Hindlimb muscle (tissue), 1 donor: ENCODE measurements around the gene EXO1. TPM values are rescaled to one million over a fixed set of nuclear protein-coding genes. Genes with fewer than 3 reads are reported as not detected.
A peak's percentile ranks its signal among the peaks of the same experiment; 100 is the strongest.

ENCODE experiments used
- DNase-seq: peaks from one replicate; pipeline ENCODE4 v3.0.0-alpha.2; 2013
- polyA plus RNA-seq: library from polyadenylated mRNA; unstranded; fragments of 120-200 nt; gene quantifications from one replicate; pipeline ENCODE4 v1.2.1, GENCODE V29; 2013; ENCODE audit not compliant: insufficient read length

EXO1 gene
- polyA plus RNA-seq, 1 donor: 7.0 TPM

DNA sequence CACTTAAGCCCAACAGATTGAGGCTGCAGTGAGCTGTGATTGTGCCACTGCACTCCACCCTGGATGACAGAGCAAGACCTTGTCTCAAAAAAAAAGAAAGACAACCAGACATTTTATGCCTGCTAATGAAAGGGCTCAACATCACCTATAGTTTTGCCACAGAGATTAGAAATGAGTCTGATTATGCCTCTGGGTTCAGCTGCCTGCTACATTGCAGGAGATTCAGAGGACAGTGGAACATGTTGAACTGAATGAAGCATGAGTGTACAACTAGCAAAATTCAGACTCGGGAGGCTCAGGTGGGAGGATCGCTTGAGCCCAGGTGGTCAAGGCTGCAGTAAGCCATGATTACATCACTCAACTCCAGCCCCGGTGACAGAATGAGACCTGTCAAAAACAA lies 46.0 kb downstream of the EXO1 start:
- DNase-seq: no peak

DNA sequence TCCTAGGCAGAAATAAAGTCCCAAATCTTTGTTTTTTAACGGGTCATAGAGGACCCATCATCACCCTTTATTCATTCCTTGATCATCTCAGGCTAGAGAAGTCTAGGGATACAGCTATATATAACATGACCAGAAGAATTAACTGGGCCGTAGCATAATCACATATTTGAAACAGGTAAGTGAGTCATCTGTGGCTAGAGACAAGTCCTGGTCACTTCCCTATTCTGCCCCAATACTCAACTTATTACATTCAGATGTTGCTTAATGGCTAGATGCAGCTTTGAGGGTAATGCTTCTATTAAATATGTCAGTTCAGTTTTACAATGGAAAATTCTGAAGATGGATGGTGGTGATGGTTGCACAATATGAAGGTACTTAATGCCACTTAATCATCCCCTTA lies 47.0 kb downstream of the EXO1 start:
- no peak for DNase-seq

DNA sequence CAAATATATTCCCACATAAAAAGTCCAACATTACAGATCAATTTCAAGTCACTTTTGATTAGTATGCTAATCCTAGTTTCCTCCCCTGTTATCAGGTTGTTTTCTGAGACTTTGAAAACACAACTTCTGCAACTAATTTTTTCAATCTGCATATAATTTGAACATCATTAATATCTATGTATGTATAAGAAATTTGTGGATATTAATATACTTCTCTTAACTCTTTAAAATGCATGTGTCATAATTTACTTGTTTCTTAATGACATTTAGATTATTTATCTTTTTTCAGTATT lies 48.6 kb downstream of the EXO1 start:
- DNase-seq: no peak

GRCh38 chr1:241899210-241899609 lies 51.2 kb downstream of the EXO1 start:
- DNase-seq: no peak

GRCh38 chr1:241900381-241900780 lies 52.4 kb downstream of the EXO1 start:
- DNase-seq: no peak

DNA sequence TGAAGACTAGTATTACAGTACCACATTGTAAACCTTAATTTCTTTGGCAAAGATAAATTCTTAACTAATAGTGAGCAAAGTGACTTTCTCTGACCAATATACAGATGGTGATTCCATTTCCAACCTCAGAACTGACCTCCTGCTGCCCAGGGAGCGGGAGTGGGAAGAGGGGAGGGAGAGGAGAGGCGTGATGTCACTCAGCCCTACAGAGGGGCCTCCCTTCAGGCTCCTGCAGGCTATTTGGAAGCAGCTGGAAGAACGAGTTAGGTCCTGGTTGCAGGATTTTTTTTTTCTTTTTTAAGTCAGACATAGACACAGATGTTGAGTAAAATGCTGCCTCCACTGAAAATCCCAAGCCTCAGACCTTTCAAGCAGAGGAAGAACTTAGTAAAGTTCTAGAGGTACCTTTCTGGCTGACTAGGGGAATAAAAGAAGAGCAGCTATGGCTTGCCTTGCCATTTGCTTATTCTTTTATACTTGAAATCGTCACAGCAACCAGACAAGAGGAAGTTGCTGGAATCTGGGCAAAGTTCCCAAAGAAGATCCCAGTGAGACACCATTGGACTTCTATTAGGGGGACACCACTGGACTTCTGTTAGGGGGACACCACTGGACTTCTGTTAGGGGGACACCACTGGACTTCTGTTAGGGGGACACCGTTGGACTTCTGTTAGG lies 54.5 kb downstream of the EXO1 start:
- DNase-seq: peak; percentile 68

DNA sequence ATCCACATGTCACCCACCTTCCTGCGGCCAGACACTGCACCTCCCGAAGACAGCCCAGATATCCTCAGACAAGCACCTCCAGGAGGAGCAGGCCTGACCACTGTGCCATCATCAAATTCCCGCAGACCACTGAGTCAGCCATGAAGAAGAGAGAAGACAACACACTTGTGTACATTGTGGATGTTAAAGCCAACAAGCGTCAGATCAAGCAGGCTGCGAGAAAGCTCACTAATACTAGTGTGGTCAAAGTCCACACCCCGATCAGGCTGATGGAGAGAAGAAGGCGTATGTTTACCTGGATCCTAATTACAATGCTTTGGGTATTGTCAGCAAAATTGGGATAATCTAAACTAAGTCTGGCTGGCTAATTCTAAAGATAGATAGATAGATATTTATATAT lies 68.2 kb downstream of the EXO1 start:
- no peak for DNase-seq

GRCh38 chr1:241917487-241917886 lies 69.5 kb downstream of the EXO1 start:
- DNase-seq: no peak

DNA sequence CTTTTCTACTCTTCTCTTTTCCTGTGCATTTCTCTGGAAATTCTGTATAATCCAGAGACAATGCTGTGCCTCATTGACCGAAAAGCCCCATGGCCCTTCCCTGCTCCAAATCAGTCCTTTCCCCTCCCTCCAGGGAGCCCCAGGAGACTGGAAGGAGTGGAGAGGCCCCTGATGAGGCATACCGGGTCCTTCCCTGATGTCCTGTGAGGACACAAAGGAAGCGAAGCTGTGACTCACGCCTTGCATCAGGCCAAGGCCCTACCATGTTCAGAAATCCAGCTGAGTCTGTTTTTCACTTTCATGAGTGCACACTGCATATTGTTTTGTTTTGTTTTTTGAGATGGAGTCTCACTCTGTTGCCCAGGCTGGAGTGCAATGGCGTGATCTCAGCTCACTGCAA lies 70.9 kb downstream of the EXO1 start:
- peak; percentile 20 for DNase-seq

GRCh38 chr1:241924080-241924808 lies 76.2 kb downstream of the EXO1 start:
- DNase-seq: no peak

- DNase-seq: no peak
Observed at GRCh38 chr1:241926141-241926540, 78.1 kb downstream of the EXO1 start.

- DNase-seq: no peak
Observed at GRCh38 chr1:241927321-241927720, 79.3 kb downstream of the EXO1 start.

GRCh38 chr1:241932845-241933244 lies 84.8 kb downstream of the EXO1 start:
- DNase-seq: no peak

GRCh38 chr1:241934201-241934848 lies 86.3 kb downstream of the EXO1 start:
- DNase-seq: peak; percentile 82

- DNase-seq: peak; percentile 42
Observed at GRCh38 chr1:241934866-241935265, 86.9 kb downstream of the EXO1 start.

Other genes starting within 250 kb of the EXO1 start
- 12.2 TPM for gene CHML, start 207.8 kb upstream of the EXO1 start, polyA plus RNA-seq
- gene OPN3, start 207.8 kb upstream of the EXO1 start, polyA plus RNA-seq: 27.0 TPM
- 0.45 TPM for gene WDR64, start 195.9 kb upstream of the EXO1 start, polyA plus RNA-seq
- 1.1 TPM for gene BECN2, start 109.6 kb downstream of the EXO1 start, polyA plus RNA-seq
- 25.8 TPM for gene MAP1LC3C, start 150.9 kb downstream of the EXO1 start, polyA plus RNA-seq